Stimulated activated CD4-positive, alpha-beta T cell treated with anti-CD3 and anti-CD28 coated beads, Interleukin-15, amount 100 ng/mL, for 48 hours (primary cell): Measurements from ENCODE around the gene TENM4.

Source experiments
- DNase-seq, 2 donors: peaks; one replicate each; pipeline ENCODE4 v3.0.0-alpha.2; 2020; ENCODE audit warnings: low read depth in 2 of 2

The TENM4 gene

GRCh38 chr11:78706551-78706950, 734.3 kb downstream of the TENM4 start:
- DNase-seq: no peak

- no peak for DNase-seq
These were observed 736.0 kb downstream of the TENM4 start for GRCh38 chr11:78704811-78705210.

GRCh38 chr11:78699609-78700135, 741.2 kb downstream of the TENM4 start:
- no peak for DNase-seq

- no peak for DNase-seq
These were observed 742.2 kb downstream of the TENM4 start for GRCh38 chr11:78698612-78699011.

DNA sequence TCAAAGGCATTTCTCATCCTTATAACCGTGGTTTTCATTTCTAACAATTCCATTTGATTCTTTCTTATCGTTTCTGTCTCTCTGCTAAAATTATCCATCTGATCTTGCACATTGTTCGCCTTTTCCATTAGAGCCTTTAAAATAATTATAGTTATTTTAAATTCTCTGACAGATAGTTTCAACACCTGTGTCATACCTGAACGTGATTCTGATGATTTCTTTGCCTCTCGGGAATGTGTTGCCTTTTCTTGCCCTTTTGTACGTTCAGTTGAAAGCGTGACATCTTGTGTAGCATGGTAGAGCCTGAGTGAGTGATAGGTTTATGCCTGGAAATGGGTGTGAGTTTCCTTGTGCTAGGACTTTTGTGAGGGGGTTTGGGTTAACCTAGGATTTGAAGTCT, 744.7 kb downstream of the TENM4 start:
- DNase-seq: no peak

DNA sequence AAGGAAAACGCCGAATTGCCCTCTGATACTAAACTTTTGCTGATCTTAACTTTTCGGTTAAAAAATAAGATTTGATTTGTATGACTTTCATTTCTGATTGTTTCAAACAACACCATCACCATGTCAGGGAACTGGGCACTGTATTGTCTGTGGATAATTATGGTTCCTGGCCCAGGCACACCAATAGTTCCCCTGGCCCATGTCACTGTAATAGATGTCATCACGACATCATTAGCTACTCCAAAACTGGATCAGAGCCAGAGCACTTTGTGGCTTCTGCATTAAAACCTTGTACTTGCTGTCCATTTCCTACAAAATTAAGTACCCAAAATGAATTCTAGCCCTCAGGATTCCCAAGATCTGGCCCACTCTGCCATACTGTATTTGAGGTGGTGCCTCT, 746.7 kb downstream of the TENM4 start:
- DNase-seq: no peak

- DNase-seq: no peak
These were observed 749.6 kb downstream of the TENM4 start for GRCh38 chr11:78691215-78691614.

DNA sequence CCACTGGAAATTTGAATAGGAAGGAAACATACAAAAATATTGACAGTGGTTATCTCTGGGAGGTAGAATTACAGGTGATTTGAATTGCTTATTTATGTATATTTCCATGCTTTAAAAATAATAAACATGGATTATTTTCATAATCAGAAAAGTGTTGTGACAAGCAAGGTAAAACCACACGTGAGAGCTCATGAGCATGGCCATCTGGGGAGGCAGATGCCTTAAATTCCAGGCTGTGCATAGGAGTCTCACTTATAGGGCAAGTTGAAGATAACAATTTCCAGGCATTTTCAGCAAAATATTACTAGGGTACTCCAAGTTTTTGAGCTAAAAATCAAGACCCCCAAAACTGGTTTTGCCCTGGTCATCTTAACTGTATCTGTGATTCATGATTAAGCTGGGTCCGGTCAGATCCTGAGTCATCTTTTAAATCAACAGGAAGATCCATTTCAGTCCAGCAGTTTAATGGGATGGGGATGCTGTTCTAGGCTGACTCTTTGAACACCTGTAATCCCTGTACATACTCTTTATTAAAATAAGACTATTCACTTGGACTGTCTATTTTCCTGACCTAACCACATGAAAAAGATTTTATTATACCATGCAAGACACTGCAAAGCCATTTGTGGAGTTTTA, 750.4 kb downstream of the TENM4 start:
- no peak for DNase-seq

DNA sequence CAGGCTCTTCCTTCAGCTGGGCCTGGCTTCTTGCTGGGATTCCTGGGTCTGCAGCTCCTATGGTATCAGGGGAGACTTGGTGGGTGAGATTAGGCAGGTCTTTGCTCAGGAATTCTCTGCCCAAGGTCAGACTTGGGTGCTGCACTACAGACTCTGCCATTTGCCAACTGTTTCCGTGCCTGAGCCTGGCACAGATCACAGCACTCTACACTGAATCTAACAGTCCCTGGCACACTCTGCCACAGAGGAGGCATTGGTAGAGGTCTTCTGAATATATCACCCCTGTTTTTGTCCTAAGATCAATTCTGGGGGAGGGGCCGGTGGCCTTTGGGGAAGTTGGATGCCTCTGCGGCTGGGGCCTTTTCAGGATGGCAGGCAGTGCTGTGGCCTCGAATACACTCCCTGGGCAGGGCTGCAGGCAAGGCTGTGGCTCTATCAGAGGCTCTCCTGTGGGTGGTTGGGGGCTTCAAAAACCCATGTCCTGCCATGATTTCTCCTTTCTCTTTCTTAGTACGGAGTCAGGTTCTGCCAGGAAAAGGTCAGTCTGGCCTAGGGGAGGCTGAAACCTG, 751.2 kb downstream of the TENM4 start:
- DNase-seq: no peak

- no peak for DNase-seq
These were observed 751.7 kb downstream of the TENM4 start for GRCh38 chr11:78689101-78689500.

- DNase-seq: no peak
These were observed 752.4 kb downstream of the TENM4 start for GRCh38 chr11:78688460-78688859.

DNA sequence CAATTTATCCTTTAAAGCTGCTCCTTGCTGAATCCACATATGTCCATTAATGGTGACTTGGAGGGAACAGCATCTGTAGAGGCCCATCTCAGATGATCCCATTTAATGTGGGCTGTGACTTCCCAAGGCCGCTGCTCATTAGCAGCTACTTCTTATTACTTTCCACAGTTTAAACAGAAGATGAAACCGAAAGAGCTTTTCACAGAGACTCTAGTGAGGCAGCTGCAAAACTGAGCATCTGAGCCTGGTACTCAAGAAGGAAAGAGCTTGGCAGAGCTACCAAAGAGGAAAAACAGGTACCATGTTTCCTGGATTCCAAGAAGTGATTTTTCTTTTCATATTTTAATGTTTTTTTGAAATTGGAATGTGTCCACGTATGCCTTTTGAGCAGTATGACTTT, 755.7 kb downstream of the TENM4 start:
- no peak for DNase-seq

- DNase-seq: no peak
These were observed 756.5 kb downstream of the TENM4 start for GRCh38 chr11:78684377-78684776.

GRCh38 chr11:78683774-78684173, 757.1 kb downstream of the TENM4 start:
- no peak for DNase-seq

DNA sequence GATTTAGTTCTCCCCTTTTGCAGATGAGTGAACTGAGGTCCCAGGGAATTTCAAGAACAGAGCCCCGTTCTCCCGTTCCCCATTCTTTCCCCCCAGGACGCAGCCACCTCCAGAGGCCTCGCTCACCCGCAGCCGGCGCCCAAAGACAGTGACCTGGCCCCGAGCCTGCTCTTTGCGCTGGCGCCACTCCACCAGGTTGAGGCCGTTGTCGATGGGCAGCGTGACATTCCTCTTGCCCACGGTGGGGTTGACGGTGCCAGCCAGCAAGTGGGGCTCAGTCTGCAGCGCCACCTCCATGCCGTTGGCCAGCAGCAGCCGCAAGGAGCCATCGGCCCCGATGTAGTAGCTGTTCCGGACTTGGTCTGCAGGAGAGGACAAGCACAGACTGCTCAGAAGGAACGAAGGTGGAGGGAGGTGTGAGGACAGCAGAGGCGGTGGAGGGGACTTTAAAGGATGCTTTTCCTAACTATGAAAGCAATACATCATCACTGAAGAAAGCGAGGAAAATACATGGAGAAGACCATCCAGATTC, 764.7 kb downstream of the TENM4 start:
- no peak for DNase-seq

DNA sequence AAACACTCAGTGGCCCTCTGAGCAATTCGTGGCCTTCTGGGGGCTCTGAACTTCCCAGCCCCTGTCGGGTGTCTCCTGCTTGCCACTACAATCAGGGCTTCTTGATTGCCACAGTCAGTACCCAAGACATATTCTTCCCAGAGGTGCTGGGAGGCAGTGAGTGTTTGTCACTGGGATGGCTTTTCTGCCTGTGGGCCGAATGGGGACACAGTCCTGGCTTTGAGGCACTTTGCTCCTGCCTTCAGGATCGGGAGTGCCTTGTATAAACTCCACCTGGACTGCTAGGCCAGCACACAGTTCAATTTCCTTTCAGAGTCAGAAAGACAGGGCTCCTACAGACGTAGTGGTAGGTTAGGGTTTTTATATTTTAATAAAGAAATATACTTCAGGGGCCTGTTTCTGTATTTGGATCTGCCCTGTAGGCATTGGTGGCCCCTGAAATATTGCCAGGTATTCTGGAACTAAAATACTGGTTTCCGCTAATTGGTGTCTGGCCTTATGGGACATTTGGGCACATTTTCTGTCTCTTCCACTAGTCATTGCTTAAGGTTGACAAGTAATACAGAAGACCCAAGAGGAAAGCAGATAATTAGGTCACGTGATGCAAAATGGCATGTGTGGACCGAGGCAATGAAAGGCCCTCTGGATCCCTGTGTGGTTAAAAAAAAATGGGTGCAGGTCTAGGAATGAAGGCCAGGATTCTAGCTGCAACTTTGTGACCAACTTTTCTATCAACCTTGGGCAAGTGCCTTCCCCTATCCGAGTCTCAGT, 767.8 kb downstream of the TENM4 start:
- no peak for DNase-seq

DNA sequence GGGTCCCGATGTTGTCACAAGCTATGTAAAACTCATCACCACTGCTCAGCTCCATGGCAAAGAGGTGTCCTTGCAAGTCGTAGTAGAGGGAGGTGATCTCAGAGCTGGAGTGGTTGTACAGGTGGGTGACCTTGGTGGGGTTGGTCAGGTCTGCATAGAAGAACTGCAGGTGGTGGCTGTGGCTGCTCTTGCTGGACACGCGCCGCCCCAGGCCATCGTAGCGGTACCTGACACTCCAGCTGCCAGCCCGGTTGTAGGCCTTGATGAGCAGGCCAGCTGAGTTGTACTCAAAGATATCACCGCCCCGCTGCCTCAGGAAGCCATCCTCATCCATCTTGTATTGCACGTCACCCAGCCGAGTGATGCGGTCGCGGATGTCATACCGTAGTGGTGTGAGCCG, 771.6 kb downstream of the TENM4 start:
- no peak for DNase-seq

GRCh38 chr11:78667461-78667860, 773.4 kb downstream of the TENM4 start:
- DNase-seq: no peak

DNA sequence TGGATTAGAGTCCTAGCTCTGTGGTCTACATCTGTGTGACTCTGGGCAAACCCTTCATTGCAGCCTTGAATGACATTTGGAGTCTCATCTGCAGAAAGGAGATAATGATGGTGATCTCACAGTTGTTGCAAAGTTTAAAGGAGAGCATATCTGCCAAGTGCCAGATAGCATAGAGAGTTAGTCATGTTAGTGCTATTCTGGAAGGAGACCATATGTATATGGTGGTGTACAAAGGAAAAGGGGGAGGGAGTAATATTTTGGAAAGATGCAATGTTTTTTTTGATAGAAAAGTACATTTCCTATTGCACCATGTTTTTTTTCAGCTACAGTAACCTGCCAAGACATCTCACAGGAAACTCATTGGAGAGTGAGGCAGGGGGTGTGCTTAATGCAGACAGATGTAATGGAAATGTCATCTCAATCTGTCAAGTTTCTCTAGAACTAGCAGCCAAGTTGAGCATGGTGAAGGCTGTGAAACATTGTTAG, 774.1 kb downstream of the TENM4 start:
- DNase-seq: no peak

DNA sequence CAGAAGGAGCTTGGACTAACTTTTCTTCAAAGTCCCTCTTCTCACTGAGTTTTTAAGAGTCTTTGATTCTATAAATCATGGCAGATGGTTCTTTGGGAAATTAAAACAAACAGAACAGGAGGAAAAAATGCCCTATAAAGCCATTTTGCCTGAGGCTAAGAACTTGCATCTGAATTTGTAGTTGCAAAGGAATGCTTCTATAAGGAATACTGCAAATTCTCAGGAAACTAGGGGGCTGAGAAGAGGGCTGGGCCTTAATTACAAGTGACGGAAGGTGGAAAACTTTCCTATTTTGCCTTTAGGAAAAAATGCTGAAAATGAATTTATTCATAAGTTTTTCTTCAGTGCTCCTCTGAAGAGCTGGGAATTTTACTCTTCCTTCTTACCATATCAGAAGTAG, 776.2 kb downstream of the TENM4 start:
- no peak for DNase-seq

DNA sequence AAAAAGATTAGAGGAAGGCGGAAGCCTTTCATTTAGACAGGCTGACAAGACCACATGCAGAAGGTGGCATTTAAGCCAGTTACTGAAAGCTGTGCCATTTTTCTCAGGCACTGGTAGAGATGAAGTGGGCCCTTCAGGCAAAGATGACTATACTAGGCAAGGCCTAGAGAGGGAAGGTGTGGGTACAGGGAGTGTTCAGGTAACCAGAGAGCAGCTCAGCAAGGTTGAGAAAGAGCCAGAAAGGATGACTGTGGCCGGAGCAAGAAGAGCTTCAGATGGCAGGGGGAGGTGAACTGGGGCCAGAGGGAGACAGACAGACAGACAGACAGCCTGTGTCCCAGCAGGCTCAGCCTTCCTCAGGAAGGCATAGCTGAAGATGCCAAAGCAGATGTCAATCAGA, 778.0 kb downstream of the TENM4 start:
- no peak for DNase-seq

GRCh38 chr11:78660471-78660870, 780.4 kb downstream of the TENM4 start:
- DNase-seq: no peak
